HG02759 (cell line): ENCODE results near the gene KLHL11.

Experiments used
- ATAC-seq: cut with Tn5 transposase; IDR thresholded peaks from one replicate; pipeline ENCODE4 v1.9.1; 2021; ENCODE audit warnings: mild to moderate bottlenecking, moderate library complexity; ENCODE audit not compliant: unreplicated experiment

Gene KLHL11

DNA sequence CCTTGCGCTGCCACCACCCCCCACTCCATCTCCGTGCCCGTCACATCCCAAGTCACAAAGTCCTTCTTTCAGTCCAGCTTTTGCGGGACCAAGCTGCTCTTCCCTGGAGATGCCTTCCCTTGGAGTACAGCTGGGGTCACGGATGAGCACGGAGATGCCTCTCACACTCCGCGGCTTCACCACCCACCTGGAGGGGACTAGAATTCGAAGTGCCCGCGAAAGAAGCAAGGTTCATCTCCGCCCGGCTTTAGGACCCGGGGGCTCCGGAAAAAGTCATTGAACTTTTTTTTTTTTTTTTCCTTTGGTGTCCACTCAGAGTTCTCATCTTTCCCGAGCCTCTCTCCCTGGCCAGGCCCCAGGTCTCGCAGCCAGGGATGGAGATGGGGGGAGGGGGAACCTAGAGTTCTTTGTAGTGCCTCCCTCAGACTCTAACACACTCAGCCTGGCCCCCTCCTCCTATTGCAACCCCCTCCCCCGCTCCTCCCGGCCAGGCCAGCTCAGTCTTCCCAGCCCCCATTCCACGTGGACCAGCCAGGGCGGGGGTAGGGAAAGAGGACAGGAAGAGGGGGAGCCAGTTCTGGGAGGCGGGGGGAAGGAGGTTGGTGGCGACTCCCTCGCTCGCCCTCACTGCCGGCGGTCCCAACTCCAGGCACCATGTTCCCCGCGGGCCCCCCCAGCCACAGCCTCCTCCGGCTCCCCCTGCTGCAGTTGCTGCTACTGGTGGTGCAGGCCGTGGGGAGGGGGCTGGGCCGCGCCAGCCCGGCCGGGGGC, 52.7 kb downstream of the KLHL11 start, which contains the start of gene FKBP10:
Gene FKBP10, plus strand, starts transcription at position 624 of the 771 bp plus-strand sequence. Its CDS starts 31 bp downstream, at position 655.
- ATAC-seq, result no peak

DNA sequence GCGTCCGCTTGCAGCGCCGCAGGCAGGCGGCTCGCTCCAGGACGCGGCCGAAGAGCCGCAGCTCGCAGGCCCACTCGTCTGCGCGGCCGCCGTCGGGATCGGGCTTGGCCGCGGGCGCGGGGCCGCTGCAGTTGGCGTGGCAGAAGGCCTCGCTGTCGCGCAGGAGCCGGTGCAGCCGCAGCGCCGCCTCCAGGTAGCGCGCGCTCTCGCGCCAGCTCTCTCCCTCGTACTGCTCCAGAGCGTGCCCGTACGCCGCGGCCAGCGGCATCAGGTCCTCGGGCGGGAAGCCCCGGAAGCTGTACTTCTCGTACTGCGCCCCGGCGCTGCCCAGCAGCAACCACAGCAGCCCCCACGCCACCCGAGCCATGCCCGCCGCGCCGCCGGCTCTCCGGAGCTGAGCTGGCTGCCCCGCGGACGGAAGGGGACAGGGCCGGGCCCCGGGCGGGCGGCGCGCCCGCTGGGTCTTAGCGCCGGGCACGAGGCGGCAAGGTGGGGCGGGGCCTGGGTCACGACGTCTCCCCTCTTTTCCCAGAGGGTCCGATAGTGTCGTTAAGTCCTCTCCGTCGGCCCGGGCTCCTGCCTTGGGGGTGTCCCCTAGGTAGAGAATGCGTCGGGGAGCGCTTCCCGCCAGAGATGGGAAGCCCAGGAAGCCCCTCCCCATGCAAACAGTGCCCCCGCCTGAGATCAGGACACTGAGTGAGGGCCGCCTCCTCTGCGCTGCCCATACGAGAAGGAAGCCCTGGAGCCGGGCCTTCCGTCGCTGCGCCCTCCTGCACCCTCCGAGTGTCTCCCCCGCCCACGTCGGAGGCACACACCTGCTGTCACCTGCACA, 53.5 kb downstream of the KLHL11 start, which contains the start of gene P3H4:
Gene P3H4, minus strand, starts transcription at position 401 of the 832 bp plus-strand sequence. Its CDS starts 34 bp downstream, at position 367.
- peak; percentile 80 for ATAC-seq

DNA sequence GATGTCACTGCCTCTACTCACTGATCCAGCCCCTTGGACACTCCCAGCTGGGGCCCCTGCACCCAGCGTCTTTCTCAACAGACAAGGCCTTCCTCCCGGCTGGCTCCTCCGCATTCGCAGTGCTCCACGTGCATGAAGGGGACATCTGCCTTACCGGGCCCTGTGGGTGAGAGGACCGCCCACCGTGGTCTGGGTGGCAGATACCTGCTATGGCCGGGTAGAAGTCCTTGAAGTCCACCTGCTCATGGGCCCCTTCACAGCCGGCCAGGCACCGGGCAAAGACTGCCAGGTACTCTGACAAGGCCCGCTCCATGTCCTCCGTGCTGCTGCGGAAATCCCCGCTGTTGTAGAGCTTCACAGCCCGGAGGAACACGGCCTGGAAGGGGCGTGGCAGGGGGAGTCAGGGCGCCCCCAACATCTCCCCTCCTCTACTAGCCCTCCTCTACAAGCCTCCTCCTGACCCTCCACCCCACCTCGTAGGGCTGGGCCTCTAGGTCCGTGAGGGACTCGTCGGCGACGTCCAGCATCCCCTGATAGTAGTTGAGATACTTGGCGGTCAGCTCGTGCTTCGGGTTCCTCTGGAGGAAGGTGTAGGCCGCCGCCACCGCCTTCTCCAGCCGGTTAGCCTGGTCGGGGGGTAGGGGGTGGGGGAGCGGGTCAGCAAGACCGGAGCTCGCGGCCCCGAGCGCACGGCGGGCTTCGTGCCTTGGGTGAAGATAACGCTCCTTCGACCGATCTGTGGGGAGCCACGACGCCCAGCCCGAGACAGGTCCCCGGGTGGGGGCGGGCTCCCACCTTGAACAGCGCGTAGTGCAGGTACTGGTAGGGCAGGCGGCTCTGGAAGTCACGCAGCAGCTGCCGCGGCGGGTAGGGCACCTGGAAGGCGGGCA, 54.3 kb downstream of the KLHL11 start:
- ATAC-seq, result peak; percentile 12

DNA sequence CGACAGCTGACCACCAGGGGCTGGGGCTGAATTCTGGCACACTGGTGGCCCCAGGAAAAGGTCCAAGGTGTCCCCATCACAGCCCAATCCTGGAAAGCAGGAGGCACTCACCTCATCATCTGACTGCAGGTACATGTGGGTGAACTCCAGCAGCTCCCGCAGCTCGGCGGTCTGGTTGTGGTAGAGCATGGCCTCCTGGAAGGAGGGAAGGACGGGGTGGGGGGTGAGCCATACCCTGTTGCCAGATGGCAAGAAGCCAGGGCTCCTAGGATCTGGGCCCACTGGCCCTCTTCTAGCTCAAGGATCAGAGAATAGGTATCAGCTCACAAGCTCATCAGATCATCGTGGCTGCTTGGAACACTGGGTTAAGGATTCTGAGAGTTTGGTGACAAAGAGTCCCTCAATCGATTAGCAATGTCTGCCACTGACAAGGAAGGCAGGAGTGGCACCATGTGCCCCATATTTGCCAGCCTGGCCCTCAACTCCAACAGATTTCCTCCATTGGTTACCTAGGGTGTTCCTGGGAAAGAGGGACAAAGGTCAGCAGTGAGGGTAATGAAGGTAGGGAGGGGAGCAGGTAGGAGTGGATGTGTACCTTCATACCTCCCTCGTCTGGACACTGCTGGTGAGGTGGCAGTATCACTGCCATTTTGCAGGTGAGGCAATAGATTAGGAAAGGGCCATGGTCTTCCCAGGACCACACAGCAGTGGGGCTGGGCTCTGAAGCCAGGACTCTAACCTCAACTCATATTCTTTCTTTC, 58.4 kb downstream of the KLHL11 start:
- no peak for ATAC-seq
